HCT116 (cell line): Measurements from ENCODE around the gene PKN1. TPM values are rescaled to one million over a fixed set of nuclear protein-coding genes. Genes with fewer than 3 reads are reported as not detected.

ENCODE experiments used
- ATAC-seq: fragments of 200-7000 bp; cut with Tn5 transposase; 2 replicates; pipeline ENCODE4 v1.9.1; 2020; ENCODE audit warnings: mild to moderate bottlenecking, moderate library complexity
- BruUV-seq: library from RNA; stranded (reverse); fragments of 400-500 nt; replicated peaks from 2 replicates; lab custom pipeline; 2021; lab: Mats Ljungman, UMichigan
- CTCF ChIA-PET: fragments of 300-600 bp; sonication (Branson Sonifier 250); formaldehyde crosslinking; loops from one replicate; lab custom pipeline; 2021; ENCODE audit warnings: antibody characterized with exemption; lab: Charles Lee
- POLR2A ChIA-PET: fragments of 300-600, 350-600 bp; sonication (Branson Sonifier 250); formaldehyde crosslinking; loops from one replicate; lab custom pipeline; 2021; ENCODE audit warnings: antibody characterized with exemption; lab: Charles Lee
- RAD21 ChIA-PET, 2 experiments: fragments of 300-600 bp; sonication (Branson Sonifier 250); formaldehyde crosslinking; loops; one replicate each; lab custom pipeline; 2023; ENCODE audit warnings: low total read pairs in 2 of 2; ENCODE audit not compliant: uncharacterized antibody in 2 of 2, unreplicated experiment in 2 of 2, low non-redundant PET in 1 of 2; lab: Charles Lee
- DNase-seq: peaks from one replicate; pipeline ENCODE4 v3.0.0-alpha.2; 2010; ENCODE audit warnings: low read depth, low spot score
- H2AFZ ChIP-seq: fragments of 200-600 bp; shearing (Covaris generic), sonication (generic); 2 replicates; pipeline ENCODE4 v1.6.1; 2017; ENCODE audit warnings: low read depth, mixed run types, mixed read lengths, antibody characterized with exemption, low read length; ENCODE audit not compliant: poor library complexity, severe bottlenecking
- H3K27ac ChIP-seq: 2 replicates; pipeline ENCODE4 v1.5.1; 2012; ENCODE audit warnings: low read depth, low read length
- H3K27me3 ChIP-seq: fragments of 200-600 bp; sonication (generic); 2 replicates; pipeline ENCODE4 v1.6.1; 2016; ENCODE audit warnings: mixed run types, low read length, mixed read lengths; ENCODE audit not compliant: insufficient read depth
- H3K36me3 ChIP-seq, 2 experiments: fragments of 200-500 bp in 1 of 2; fragments of 200-600 bp in 1 of 2; sonication (Bioruptor generic) in 1 of 2; sonication (generic) in 1 of 2; 2 replicates each; pipeline versions ENCODE4 v1.5.1 to v1.6.1; 2014 to 2016; ENCODE audit warnings: low read length in 2 of 2, inconsistent platforms in 1 of 2, mixed read lengths in 1 of 2, mixed run types in 1 of 2; ENCODE audit not compliant: insufficient read depth in 2 of 2, control insufficient read depth in 1 of 2
- H3K4me1 ChIP-seq, 2 experiments: fragments of 200-600 bp in 1 of 2; sonication (generic) in 1 of 2; 2 replicates each; pipeline versions ENCODE4 v1.5.1 to v1.6.1; 2012 to 2017; ENCODE audit warnings: low read length in 2 of 2, inconsistent platforms in 1 of 2, mild to moderate bottlenecking in 1 of 2, mixed read lengths in 1 of 2, mixed run types in 1 of 2, moderate library complexity in 1 of 2; ENCODE audit not compliant: insufficient read depth in 2 of 2, control insufficient read depth in 1 of 2
- H3K4me2 ChIP-seq: fragments of 200-600 bp; sonication (generic); 2 replicates; pipeline ENCODE4 v1.6.1; 2017; ENCODE audit warnings: mixed run types, low read length, mixed read lengths
- H3K4me3 ChIP-seq, 2 experiments: fragments of 200-600 bp in 1 of 2; sonication (generic) in 1 of 2; replicated peaks in 1 of 2; 2 replicates each; pipeline ENCODE4 v1.5.1; 2011 to 2016; ENCODE audit warnings: low read length in 2 of 2, control low read depth in 1 of 2, low read depth in 1 of 2, mild to moderate bottlenecking in 1 of 2, mixed read lengths in 1 of 2, mixed run types in 1 of 2
- H3K79me2 ChIP-seq: fragments of 200-600 bp; sonication (generic); 2 replicates; pipeline ENCODE4 v1.6.1; 2017; ENCODE audit warnings: mild to moderate bottlenecking, mixed run types, low read length, moderate library complexity, mixed read lengths; ENCODE audit not compliant: insufficient read depth
- H3K9ac ChIP-seq: fragments of 200-600 bp; sonication (generic); 2 replicates; pipeline ENCODE4 v1.6.1; 2016; ENCODE audit warnings: low read length, mixed read lengths
- H3K9me2 ChIP-seq: fragments of 200-600 bp; sonication (generic), shearing (Covaris generic); 2 replicates; pipeline ENCODE4 v1.6.1; 2017; ENCODE audit warnings: mixed run types, mild to moderate bottlenecking, moderate library complexity; ENCODE audit not compliant: insufficient read depth
- H3K9me3 ChIP-seq, 2 experiments: fragments of 200-500 bp in 1 of 2; fragments of 200-600 bp in 1 of 2; sonication (Bioruptor generic) in 1 of 2; sonication (generic) in 1 of 2; 2 replicates each; pipeline ENCODE4 v1.6.1; 2014 to 2017; ENCODE audit warnings: low read length in 2 of 2, mixed read lengths in 2 of 2, inconsistent platforms in 1 of 2, low read depth in 1 of 2, mild to moderate bottlenecking in 1 of 2, mixed run types in 1 of 2, moderate library complexity in 1 of 2; ENCODE audit not compliant: control insufficient read depth in 1 of 2, insufficient read depth in 1 of 2
- H4K20me1 ChIP-seq: fragments of 200-600 bp; sonication (generic), shearing (Covaris generic); 2 replicates; pipeline ENCODE4 v1.6.1; 2017; ENCODE audit warnings: mixed run types, mild to moderate bottlenecking, moderate library complexity; ENCODE audit not compliant: insufficient read depth
- ATF3 ChIP-seq: IDR thresholded peaks from 2 replicates; pipeline ENCODE4 v1.6.1; 2012
- CBX3 ChIP-seq: IDR thresholded peaks from 2 replicates; pipeline ENCODE4 v1.6.1; 2012; ENCODE audit warnings: low read depth
- EGR1 ChIP-seq: IDR thresholded peaks from 2 replicates; pipeline ENCODE4 v1.6.1; 2012; ENCODE audit warnings: low read depth
- ELF1 ChIP-seq: IDR thresholded peaks from 2 replicates; pipeline ENCODE4 v1.6.1; 2012; ENCODE audit warnings: low read depth, borderline replicate concordance
- EZH2phosphoT487 ChIP-seq: fragments of 200-600 bp; IDR thresholded peaks from 2 replicates; pipeline ENCODE4 v1.6.1; 2018; ENCODE audit warnings: antibody characterized with exemption, borderline replicate concordance
- FOSL1 ChIP-seq: IDR thresholded peaks from 2 replicates; pipeline ENCODE4 v1.6.1; 2012; ENCODE audit warnings: low read depth
- JUND ChIP-seq: IDR thresholded peaks from 2 replicates; pipeline ENCODE4 v1.6.1; 2012
- POLR2A ChIP-seq: IDR thresholded peaks from 2 replicates; pipeline ENCODE4 v1.7.0; 2011; ENCODE audit warnings: borderline replicate concordance; ENCODE audit not compliant: insufficient read depth, insufficient read length; ENCODE audit errors: extremely low read depth
- SIN3A ChIP-seq: IDR thresholded peaks from 2 replicates; pipeline ENCODE4 v1.6.1; 2012; ENCODE audit warnings: low read depth
- SP1 ChIP-seq: IDR thresholded peaks from 2 replicates; pipeline ENCODE4 v1.6.1; 2012; ENCODE audit warnings: low read depth
- SRF ChIP-seq: IDR thresholded peaks from 2 replicates; pipeline ENCODE4 v1.6.1; 2012; ENCODE audit warnings: low read depth
- ZNF274 ChIP-seq: fragments of 200-500 bp; sonication (Bioruptor generic); IDR thresholded peaks from 2 replicates; pipeline ENCODE4 v1.6.1; 2014; ENCODE audit warnings: mild to moderate bottlenecking, low read depth, low read length, inconsistent platforms
- intact Hi-C: fragments of 100-400 bp; cut with micrococcal nuclease; formaldehyde crosslinking; loops from 2 replicates; pipeline ENCODE4 v1.10.0; 2022
- total RNA-seq: library from RNA; stranded (reverse); gene quantifications from one replicate; pipeline ENCODE4 v1.2.1, GENCODE V29; 2021; ENCODE audit not compliant: unreplicated experiment
- TF ChIP-seq, protein P1 (sequence below), 3 experiments: fragments of 200-600 bp in 1 of 3; sonication (generic) in 1 of 3; IDR thresholded peaks in 2 of 3; conservative IDR thresholded peaks in 1 of 3; 2 replicates each; pipeline ENCODE4 v1.5.1; 2012 to 2017; ENCODE audit warnings: low read depth in 2 of 3, low read length in 2 of 3, antibody characterized with exemption in 1 of 3, borderline replicate concordance in 1 of 3, control low read depth in 1 of 3, mild to moderate bottlenecking in 1 of 3, mixed read lengths in 1 of 3, mixed run types in 1 of 3, moderate library complexity in 1 of 3; ENCODE audit not compliant: insufficient read depth in 1 of 3

The PKN1 gene
- total RNA-seq, 1 experiment from 2014 or later, result 248 TPM

GRCh38 chr19:14487370-14488125 lies 54.4 kb downstream of the PKN1 start:
- Histone ChIP-seq H3K27me3 (no peaks in the 10 kb centered on the region), H3K9ac (no peak overlapping the region), H3K4me3 (no peak overlapping the region), H3K4me1 (peaks cover 0 to 3% of the 10 kb centered on the region in 2 experiments; a peak in 1 of 4 replicates), H2AFZ (no peak overlapping the region), H3K9me2 (no peaks in the 10 kb centered on the region), H3K9me3 (no peaks in the 10 kb centered on the region), H4K20me1 (no peaks in the 10 kb centered on the region), H3K27ac (no peak overlapping the region), H3K36me3 (peaks cover 3 to 12% of the 10 kb centered on the region in 2 experiments; a peak in 2 of 4 replicates), H3K4me2 (no peak overlapping the region), H3K79me2 (peaks cover 23% of the 10 kb centered on the region; the same call in 1 of the 2 replicates)
- ATAC-seq (no peak), DNase-seq (no peak)
- ChIA-PET CTCF (interaction anchor here (0.6 to 1.1 kb wide), 5 partner anchors 11 to 832 kb away, joined by 3 to 5 read pairs (median 3); no protein-coding TSS in a partner anchor), RAD21 (no interaction called here), POLR2A (no interaction called here)
- intact Hi-C loops, result loop anchor here (5.0 to 10.0 kb wide), 2 partner anchors 53 to 350 kb away; partner anchors contain the start of genes ASF1B and PKN1
- BruUV-seq, result no TSS peak
- TF ChIP-seq ELF1 (no peak), ZNF274 (no peak), EGR1 (no peak), ATF3 (no peak), CBX3 (no peak), EZH2phosphoT487 (no peak), POLR2A (no peak), SRF (no peak)

GRCh38 chr19:14492756-14493337 lies 59.7 kb downstream of the PKN1 start:
- ChIA-PET RAD21 (no interaction called here), POLR2A (no interaction called here), CTCF (no interaction called here)
- Histone ChIP-seq H3K36me3 (peaks cover 3 to 9% of the 10 kb centered on the region in 2 experiments; a peak in 2 of 4 replicates), H3K4me3 (no peak overlapping the region), H3K4me2 (no peak overlapping the region), H3K4me1 (peaks cover 20 to 28% of the 10 kb centered on the region in 2 experiments), H3K9me3 (no peaks in the 10 kb centered on the region), H2AFZ (no peak overlapping the region), H3K27ac (no peak overlapping the region), H3K9ac (no peak overlapping the region), H3K79me2 (peaks cover 48% of the 10 kb centered on the region), H4K20me1 (no peaks in the 10 kb centered on the region), H3K9me2 (no peaks in the 10 kb centered on the region), H3K27me3 (no peaks in the 10 kb centered on the region)
- DNase-seq (no peak), ATAC-seq (no peak)
- BruUV-seq, result no TSS peak
- intact Hi-C loops, result no loop called here
- TF ChIP-seq, protein P1, sequence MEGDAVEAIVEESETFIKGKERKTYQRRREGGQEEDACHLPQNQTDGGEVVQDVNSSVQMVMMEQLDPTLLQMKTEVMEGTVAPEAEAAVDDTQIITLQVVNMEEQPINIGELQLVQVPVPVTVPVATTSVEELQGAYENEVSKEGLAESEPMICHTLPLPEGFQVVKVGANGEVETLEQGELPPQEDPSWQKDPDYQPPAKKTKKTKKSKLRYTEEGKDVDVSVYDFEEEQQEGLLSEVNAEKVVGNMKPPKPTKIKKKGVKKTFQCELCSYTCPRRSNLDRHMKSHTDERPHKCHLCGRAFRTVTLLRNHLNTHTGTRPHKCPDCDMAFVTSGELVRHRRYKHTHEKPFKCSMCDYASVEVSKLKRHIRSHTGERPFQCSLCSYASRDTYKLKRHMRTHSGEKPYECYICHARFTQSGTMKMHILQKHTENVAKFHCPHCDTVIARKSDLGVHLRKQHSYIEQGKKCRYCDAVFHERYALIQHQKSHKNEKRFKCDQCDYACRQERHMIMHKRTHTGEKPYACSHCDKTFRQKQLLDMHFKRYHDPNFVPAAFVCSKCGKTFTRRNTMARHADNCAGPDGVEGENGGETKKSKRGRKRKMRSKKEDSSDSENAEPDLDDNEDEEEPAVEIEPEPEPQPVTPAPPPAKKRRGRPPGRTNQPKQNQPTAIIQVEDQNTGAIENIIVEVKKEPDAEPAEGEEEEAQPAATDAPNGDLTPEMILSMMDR (IDR thresholded peaks at IDR 0.05 in 2 of 3, conservative IDR thresholded peaks at IDR 0.05 in 1 of 3; ENCODE audit: borderline replicate concordance in 1 of 3, insufficient read depth in 1 of 3, low read depth in 2 of 3, low read length in 2 of 3), result no peak
- TF ChIP-seq SP1 (no peak), EGR1 (no peak), POLR2A (no peak), JUND (no peak), SIN3A (no peak), ELF1 (no peak), ATF3 (no peak), FOSL1 (no peak), ZNF274 (no peak)
